ENCODE measurements around the gene AKR1D1. TPM values are rescaled to one million over a fixed set of nuclear protein-coding genes. Genes with fewer than 3 reads are reported as not detected.
"Not testable (repeated sequence)": the region's sequence is repeated elsewhere in the genome, so short reads cannot be mapped to it uniquely, and the experiment has no call there.

The AKR1D1 gene
- polyA plus RNA-seq, 1 donor from 2014 or later: not detected

GRCh38 chr7:138033241-138033640 is 43.0 kb upstream of the AKR1D1 start:
- no peak for TF ChIP-seq TAF1 (IDR thresholded peaks at IDR 0.05; ENCODE audit: low read depth)
- Histone ChIP-seq H3K9me3 (ENCODE audit: low read length) (no peaks in the 10 kb centered on the region), H3K4me2 (ENCODE audit: low read length) (no peak overlapping the region), H3K27ac (ENCODE audit: low read length) (no peak overlapping the region), H3K9me2 (ENCODE audit: insufficient read depth, low read length) (no peaks in the 10 kb centered on the region), H3K9ac (ENCODE audit: low read length) (no peak overlapping the region), H3F3A (ENCODE audit: insufficient read depth, low read length, poor library complexity, severe bottlenecking) (no peaks in the 10 kb centered on the region), H4K20me1 (ENCODE audit: insufficient read depth) (no peaks in the 10 kb centered on the region), H3K36me3 (ENCODE audit: insufficient read depth, low read length) (no peaks in the 10 kb centered on the region), H3K27me3 (ENCODE audit: insufficient read depth, low read depth, low read length) (no peaks in the 10 kb centered on the region), H2AFZ (ENCODE audit: low read depth, low read length) (no peak overlapping the region), H3K79me2 (replicated peaks; ENCODE audit: insufficient read depth, low read length) (no peaks in the 10 kb centered on the region), H3K4me3 (ENCODE audit: low read length) (no peak overlapping the region)

- Histone ChIP-seq H3K4me3 (ENCODE audit: low read length) (no peak overlapping the region), H3K4me2 (ENCODE audit: low read length) (no peak overlapping the region), H3K27me3 (ENCODE audit: insufficient read depth, low read depth, low read length) (no peaks in the 10 kb centered on the region), H3K9me3 (ENCODE audit: low read length) (no peaks in the 10 kb centered on the region), H2AFZ (ENCODE audit: low read depth, low read length) (no peak overlapping the region), H3K79me2 (replicated peaks; ENCODE audit: insufficient read depth, low read length) (no peaks in the 10 kb centered on the region), H3K9me2 (ENCODE audit: insufficient read depth, low read length) (no peaks in the 10 kb centered on the region), H3F3A (ENCODE audit: insufficient read depth, low read length, poor library complexity, severe bottlenecking) (no peaks in the 10 kb centered on the region), H4K20me1 (ENCODE audit: insufficient read depth) (no peaks in the 10 kb centered on the region), H3K36me3 (ENCODE audit: insufficient read depth, low read length) (no peaks in the 10 kb centered on the region), H3K9ac (ENCODE audit: low read length) (no peak overlapping the region), H3K27ac (ENCODE audit: low read length) (no peak overlapping the region)
- TF ChIP-seq CTCF (IDR thresholded peaks at IDR 0.05; ENCODE audit: poor library complexity, severe bottlenecking) (no peak), EP300 (conservative IDR thresholded peaks at IDR 0.05; ENCODE audit: poor library complexity, severe bottlenecking) (no peak), TAF1 (IDR thresholded peaks at IDR 0.05; ENCODE audit: low read depth) (no peak), REST (IDR thresholded peaks at IDR 0.05; ENCODE audit: borderline replicate concordance) (no peak), EZH2 (IDR thresholded peaks at IDR 0.05; ENCODE audit: borderline replicate concordance, insufficient read depth, low read length, poor library complexity, severe bottlenecking) (no peak), SMC3 (conservative IDR thresholded peaks at IDR 0.05; ENCODE audit: poor library complexity) (no peak), POLR2AphosphoS5 (IDR thresholded peaks at IDR 0.05) (no peak), RAD21 (conservative IDR thresholded peaks at IDR 0.05) (no peak), MXI1 (conservative IDR thresholded peaks at IDR 0.05; ENCODE audit: poor library complexity, severe bottlenecking) (no peak)
Measured at GRCh38 chr7:138036135-138036534, 40.1 kb upstream of the AKR1D1 start.

GRCh38 chr7:138040063-138040462 is 36.2 kb upstream of the AKR1D1 start:
- H3K4me2 ChIP-seq (ENCODE audit: low read length); H3K9me2 ChIP-seq (ENCODE audit: insufficient read depth, low read length); H3K79me2 ChIP-seq (replicated peaks; ENCODE audit: insufficient read depth, low read length); H3K4me3 ChIP-seq (ENCODE audit: low read length); H3F3A ChIP-seq (ENCODE audit: insufficient read depth, low read length, poor library complexity, severe bottlenecking); H3K36me3 ChIP-seq (ENCODE audit: insufficient read depth, low read length); H3K9me3 ChIP-seq (ENCODE audit: low read length); H3K27me3 ChIP-seq (ENCODE audit: insufficient read depth, low read depth, low read length); H4K20me1 ChIP-seq (ENCODE audit: insufficient read depth); H2AFZ ChIP-seq (ENCODE audit: low read depth, low read length); H3K27ac ChIP-seq (ENCODE audit: low read length); H3K9ac ChIP-seq (ENCODE audit: low read length): not testable (repeated sequence)
